ENCODE data around the gene TUBA1C. TPM values are rescaled to one million over a fixed set of nuclear protein-coding genes. Genes with fewer than 3 reads are reported as not detected.

The TUBA1C gene
- polyA plus RNA-seq, 1 donor (not counting 4 experiments of a cell fraction or from before 2014, with no cell fraction given) = 1,922 TPM

- no peaks in the 10 kb centered on the region for H3K36me3 ChIP-seq (ENCODE audit: control insufficient read depth in 2 of 2, extremely low read depth in 1 of 2, insufficient read depth in 2 of 2, low read length in 2 of 2)
- H3K9ac ChIP-seq (ENCODE audit: control insufficient read depth, extremely low read depth, insufficient read depth, low read length) = no peak overlapping the region
- peaks cover 5% of the 10 kb centered on the region for H3K4me1 ChIP-seq (ENCODE audit: control insufficient read depth, extremely low read depth, insufficient read depth, low read length)
- H4K20me1 ChIP-seq (ENCODE audit: control insufficient read depth, extremely low read depth, insufficient read depth, low read length) = no peaks in the 10 kb centered on the region
- dilution Hi-C loops (cut with MboI; ENCODE audit: extremely low pct_ligation_motif_present, low sequenced_read_pairs) = no loop called here
- H3K27me3 ChIP-seq (ENCODE audit: control insufficient read depth, extremely low read depth, insufficient read depth, low read length) = no peaks in the 10 kb centered on the region
- TF ChIP-seq EZH2 (IDR thresholded peaks at IDR 0.05; ENCODE audit: low read length) = no peak
- no peak for TF ChIP-seq CTCF (optimal IDR thresholded peaks at IDR 0.05 in 1 of 3, IDR thresholded peaks at IDR 0.05 in 1 of 3, conservative IDR thresholded peaks at IDR 0.05 in 1 of 3; ENCODE audit: extremely low read depth in 1 of 3, insufficient read depth in 2 of 3, low read length in 3 of 3)
- H3K9me1 ChIP-seq (ENCODE audit: control insufficient read depth, extremely low read depth, insufficient read depth, low read length) = no peaks in the 10 kb centered on the region
- H3K4me3 ChIP-seq (ENCODE audit: control insufficient read depth in 2 of 3, extremely low read depth in 1 of 3, insufficient read depth in 2 of 3, low read depth in 1 of 3, low read length in 3 of 3) = no peak overlapping the region
- no peaks in the 10 kb centered on the region for H3K79me2 ChIP-seq (ENCODE audit: control insufficient read depth, insufficient read depth, low read length)
- FAIRE-seq = no peak
- no peak overlapping the region for H3K27ac ChIP-seq (ENCODE audit: control insufficient read depth, insufficient read depth, low read length)
- no peak for DNase-seq (ENCODE audit: low read depth, low spot score)
- no peak overlapping the region for H3K4me2 ChIP-seq (ENCODE audit: control insufficient read depth, extremely low read depth, insufficient read depth, low read depth, low read length)
- H2AFZ ChIP-seq (ENCODE audit: control insufficient read depth, low read length) = no peak overlapping the region
- no peaks in the 10 kb centered on the region for H3K9me3 ChIP-seq (ENCODE audit: control insufficient read depth, low read depth, low read length)
These were observed 34.6 kb upstream of the TUBA1C start for GRCh38 chr12:49230176-49230804.

- H4K20me1 ChIP-seq (ENCODE audit: control insufficient read depth, extremely low read depth, insufficient read depth, low read length) = no peaks in the 10 kb centered on the region
- peaks cover 5% of the 10 kb centered on the region for H3K4me1 ChIP-seq (ENCODE audit: control insufficient read depth, extremely low read depth, insufficient read depth, low read length)
- H3K27ac ChIP-seq (ENCODE audit: control insufficient read depth, insufficient read depth, low read length) = no peak overlapping the region
- FAIRE-seq (no peak), DNase-seq (ENCODE audit: low read depth, low spot score) (no peak)
- no peak overlapping the region for H2AFZ ChIP-seq (ENCODE audit: control insufficient read depth, low read length)
- TF ChIP-seq CTCF (optimal IDR thresholded peaks at IDR 0.05 in 1 of 3, IDR thresholded peaks at IDR 0.05 in 1 of 3, conservative IDR thresholded peaks at IDR 0.05 in 1 of 3; ENCODE audit: extremely low read depth in 1 of 3, insufficient read depth in 2 of 3, low read length in 3 of 3) (no peak), EZH2 (IDR thresholded peaks at IDR 0.05; ENCODE audit: low read length) (no peak)
- no peaks in the 10 kb centered on the region for H3K9me1 ChIP-seq (ENCODE audit: control insufficient read depth, extremely low read depth, insufficient read depth, low read length)
- H3K9me3 ChIP-seq (ENCODE audit: control insufficient read depth, low read depth, low read length) = no peaks in the 10 kb centered on the region
- H3K9ac ChIP-seq (ENCODE audit: control insufficient read depth, extremely low read depth, insufficient read depth, low read length) = no peak overlapping the region
- no peak overlapping the region for H3K4me2 ChIP-seq (ENCODE audit: control insufficient read depth, extremely low read depth, insufficient read depth, low read depth, low read length)
- H3K27me3 ChIP-seq (ENCODE audit: control insufficient read depth, extremely low read depth, insufficient read depth, low read length) = no peaks in the 10 kb centered on the region
- dilution Hi-C loops (cut with MboI; ENCODE audit: extremely low pct_ligation_motif_present, low sequenced_read_pairs) = no loop called here
- no peak overlapping the region for H3K4me3 ChIP-seq (ENCODE audit: control insufficient read depth in 2 of 3, extremely low read depth in 1 of 3, insufficient read depth in 2 of 3, low read depth in 1 of 3, low read length in 3 of 3)
- H3K79me2 ChIP-seq (ENCODE audit: control insufficient read depth, insufficient read depth, low read length) = no peaks in the 10 kb centered on the region
- no peaks in the 10 kb centered on the region for H3K36me3 ChIP-seq (ENCODE audit: control insufficient read depth in 2 of 2, extremely low read depth in 1 of 2, insufficient read depth in 2 of 2, low read length in 2 of 2)
These were observed 34.1 kb upstream of the TUBA1C start for GRCh38 chr12:49230805-49231194.
